Peyer's patch (tissue), 4 donors: ENCODE results near the gene SRC.

Source experiments
- POLR2A ChIP-seq, 2 donors: fragments of 450-650 bp; IDR thresholded peaks; one replicate each; pipeline ENCODE4 v1.5.1; 2017; ENCODE audit warnings: antibody characterized with exemption in 2 of 2, mild to moderate bottlenecking in 2 of 2, moderate library complexity in 2 of 2
- TF ChIP-seq, protein P1 (sequence below), 6 experiments: fragments of 450-650 bp in 4 of 6; fragments of 200-600 bp in 2 of 6; sonication (generic) in 1 of 6; IDR thresholded peaks; one replicate each; pipeline ENCODE4 v1.5.1; 2017 to 2019; ENCODE audit warnings: antibody characterized with exemption in 6 of 6, mild to moderate bottlenecking in 3 of 6, moderate library complexity in 1 of 6

DNA sequence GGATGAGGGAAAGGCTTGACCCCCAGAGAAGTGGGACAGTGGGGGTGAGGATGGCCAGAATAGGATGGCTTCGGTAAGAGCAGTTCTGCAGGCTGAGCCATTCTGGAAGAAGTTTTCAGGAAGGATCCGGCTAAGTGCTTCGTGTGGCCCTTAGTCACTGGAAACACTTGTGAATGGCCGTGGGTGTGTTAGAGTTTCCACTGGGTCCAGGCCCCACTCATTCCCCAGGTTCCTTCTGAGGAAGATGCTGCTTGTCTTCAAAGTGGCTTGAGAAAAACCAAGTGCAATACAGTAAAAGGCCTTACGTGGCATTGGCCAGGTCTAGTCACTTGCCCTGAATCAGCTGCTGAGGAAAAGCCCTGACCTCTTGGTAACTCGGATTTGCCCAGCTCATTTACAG lies 28.6 kb upstream of the SRC start:
- no peak for TF ChIP-seq POLR2A (IDR thresholded peaks at IDR 0.05)
- TF ChIP-seq, protein P1, sequence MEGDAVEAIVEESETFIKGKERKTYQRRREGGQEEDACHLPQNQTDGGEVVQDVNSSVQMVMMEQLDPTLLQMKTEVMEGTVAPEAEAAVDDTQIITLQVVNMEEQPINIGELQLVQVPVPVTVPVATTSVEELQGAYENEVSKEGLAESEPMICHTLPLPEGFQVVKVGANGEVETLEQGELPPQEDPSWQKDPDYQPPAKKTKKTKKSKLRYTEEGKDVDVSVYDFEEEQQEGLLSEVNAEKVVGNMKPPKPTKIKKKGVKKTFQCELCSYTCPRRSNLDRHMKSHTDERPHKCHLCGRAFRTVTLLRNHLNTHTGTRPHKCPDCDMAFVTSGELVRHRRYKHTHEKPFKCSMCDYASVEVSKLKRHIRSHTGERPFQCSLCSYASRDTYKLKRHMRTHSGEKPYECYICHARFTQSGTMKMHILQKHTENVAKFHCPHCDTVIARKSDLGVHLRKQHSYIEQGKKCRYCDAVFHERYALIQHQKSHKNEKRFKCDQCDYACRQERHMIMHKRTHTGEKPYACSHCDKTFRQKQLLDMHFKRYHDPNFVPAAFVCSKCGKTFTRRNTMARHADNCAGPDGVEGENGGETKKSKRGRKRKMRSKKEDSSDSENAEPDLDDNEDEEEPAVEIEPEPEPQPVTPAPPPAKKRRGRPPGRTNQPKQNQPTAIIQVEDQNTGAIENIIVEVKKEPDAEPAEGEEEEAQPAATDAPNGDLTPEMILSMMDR (IDR thresholded peaks at IDR 0.05), result no peak
